Stimulated activated CD8-positive, alpha-beta memory T cell treated with anti-CD3 and anti-CD28 coated beads, Interleukin-15, amount 100 ng/mL, for 1 hour (primary cell): ENCODE data around the gene CDK11B.

Experiments used
- DNase-seq: peaks from one replicate; pipeline ENCODE4 v3.0.0-alpha.2; 2020; ENCODE audit warnings: low read depth

Gene CDK11B

DNA sequence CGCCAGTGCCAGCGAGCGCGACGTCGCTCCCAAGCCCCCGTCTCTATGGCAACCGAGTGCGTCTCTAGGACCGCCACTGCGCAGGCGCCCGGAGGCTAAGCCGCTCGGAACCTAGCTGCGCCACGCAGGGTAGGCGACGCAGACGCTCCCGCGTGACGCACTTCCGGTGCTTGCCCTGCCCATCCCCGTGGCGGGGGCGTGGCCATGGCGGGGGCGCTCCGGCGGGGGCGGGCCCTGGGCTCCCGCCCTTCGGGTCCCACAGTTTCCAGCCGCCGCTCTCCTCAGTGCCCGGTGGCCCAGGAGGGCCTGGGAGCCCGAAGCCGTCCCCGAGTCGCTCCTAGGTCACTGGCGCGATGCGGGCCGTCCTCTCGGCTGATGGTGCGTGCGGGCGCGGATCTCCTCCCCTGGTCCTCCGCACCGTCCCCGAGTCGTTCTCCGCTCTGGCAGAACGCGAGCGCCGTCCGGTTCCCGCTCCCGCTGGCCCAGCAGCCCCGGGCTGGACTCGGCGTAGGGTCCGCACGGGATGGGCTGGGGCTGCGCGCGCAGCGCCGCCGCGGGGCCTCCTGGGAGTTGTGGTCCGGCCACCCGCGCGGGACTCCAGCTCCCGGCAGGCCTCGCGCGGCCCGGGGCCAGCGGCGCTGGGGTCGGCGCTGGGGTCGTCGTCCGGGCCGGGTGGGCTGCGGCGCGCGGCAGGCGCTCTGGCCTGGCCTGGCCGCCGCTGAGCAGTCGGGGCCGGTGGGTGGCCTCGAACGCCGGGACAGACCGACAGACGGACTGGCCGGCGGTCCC is 43.4 kb downstream of the CDK11B start, which contains the start of gene MIB2:
Gene MIB2 (plus strand): TSS at position 245 of the 789 bp plus-strand sequence. CDS start 7,953 bp downstream, outside the sequence.
- peak; percentile 90 for DNase-seq

GRCh38 chr1:1614954-1615255 is 43.9 kb downstream of the CDK11B start:
- DNase-seq = no peak

DNA sequence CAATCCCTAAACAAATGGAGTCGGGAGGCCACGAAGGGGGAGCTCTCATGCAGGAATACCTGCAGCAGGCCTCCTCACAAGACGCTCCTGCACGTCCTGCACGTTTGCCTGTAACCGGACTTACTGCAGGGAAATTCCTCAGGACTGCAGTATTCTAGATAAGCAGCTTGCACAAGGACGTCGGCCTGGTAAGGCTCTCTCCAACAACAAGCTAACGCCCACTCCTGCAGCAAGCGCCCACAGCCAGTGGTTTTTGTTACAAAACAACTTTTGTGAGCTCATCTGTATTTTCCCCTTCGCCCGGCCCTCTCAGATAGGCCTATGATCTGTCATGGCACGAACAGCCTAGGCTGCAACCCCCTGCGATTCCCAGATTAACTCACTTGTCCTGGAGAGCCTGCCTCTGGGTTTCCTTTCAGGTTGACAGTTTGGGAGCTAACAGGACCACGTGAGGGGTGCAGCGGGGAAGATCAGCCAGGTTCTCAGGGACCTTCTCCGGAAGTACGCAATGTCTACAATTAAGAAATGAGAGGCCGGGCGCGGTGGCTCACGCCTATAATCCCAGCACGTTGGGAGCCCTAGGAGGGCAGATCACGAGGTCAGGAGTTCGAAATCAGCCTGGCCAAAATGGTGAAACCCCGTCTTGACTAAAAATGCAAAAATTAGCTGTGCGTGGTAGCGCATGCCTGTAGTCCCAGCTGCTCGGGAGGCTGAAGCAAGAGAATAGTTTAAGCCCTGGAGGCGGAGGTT is 44.4 kb downstream of the CDK11B start:
- no peak for DNase-seq

GRCh38 chr1:1613509-1614082 is 45.2 kb downstream of the CDK11B start:
- DNase-seq = no peak

DNA sequence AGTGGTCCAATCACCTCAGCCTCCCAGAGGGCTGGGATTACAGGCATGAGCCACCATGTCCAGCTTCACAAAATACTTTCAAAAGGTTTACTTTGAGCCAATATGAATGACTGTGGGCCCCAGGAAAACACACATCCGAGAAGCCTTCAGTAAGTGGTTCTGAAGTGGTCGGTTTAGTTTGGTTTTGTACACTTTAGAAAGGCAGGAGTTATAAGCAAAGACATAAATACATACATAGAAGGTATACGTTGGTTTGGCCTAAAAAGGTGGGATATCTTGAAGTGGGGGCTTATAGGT is 46.8 kb downstream of the CDK11B start:
- DNase-seq = no peak

GRCh38 chr1:1610796-1611195 is 48.0 kb downstream of the CDK11B start:
- no peak for DNase-seq

- DNase-seq = no peak
These were observed 48.9 kb downstream of the CDK11B start for GRCh38 chr1:1609822-1610485.

GRCh38 chr1:1606232-1606631 is 52.6 kb downstream of the CDK11B start:
- DNase-seq = no peak

DNA sequence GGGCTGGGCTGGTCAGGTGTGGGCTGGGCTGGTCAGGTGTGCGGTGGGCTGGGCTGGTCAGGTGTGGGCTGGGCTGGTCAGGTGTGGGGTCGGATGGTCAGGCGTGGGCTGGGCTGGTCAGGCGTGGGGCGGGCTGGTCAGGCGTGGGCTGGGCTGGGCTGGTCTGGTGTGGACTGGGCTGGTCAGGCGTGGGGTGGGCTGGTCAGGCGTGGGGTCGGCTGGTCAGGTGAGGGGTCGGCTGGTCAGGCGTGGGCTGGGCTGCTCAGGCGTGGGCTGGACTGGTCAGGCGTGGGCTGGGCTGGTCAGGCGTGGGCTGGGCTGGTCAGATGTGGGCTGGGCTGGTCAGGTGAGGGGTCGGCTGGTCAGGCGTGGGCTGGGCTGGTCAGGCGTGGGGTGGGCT is 53.1 kb downstream of the CDK11B start:
- no peak for DNase-seq

- DNase-seq = no peak
These were observed 53.7 kb downstream of the CDK11B start for GRCh38 chr1:1605034-1605591.

GRCh38 chr1:1604374-1605033 is 54.3 kb downstream of the CDK11B start:
- DNase-seq = no peak

GRCh38 chr1:1603671-1604373 is 55.0 kb downstream of the CDK11B start:
- DNase-seq = no peak

DNA sequence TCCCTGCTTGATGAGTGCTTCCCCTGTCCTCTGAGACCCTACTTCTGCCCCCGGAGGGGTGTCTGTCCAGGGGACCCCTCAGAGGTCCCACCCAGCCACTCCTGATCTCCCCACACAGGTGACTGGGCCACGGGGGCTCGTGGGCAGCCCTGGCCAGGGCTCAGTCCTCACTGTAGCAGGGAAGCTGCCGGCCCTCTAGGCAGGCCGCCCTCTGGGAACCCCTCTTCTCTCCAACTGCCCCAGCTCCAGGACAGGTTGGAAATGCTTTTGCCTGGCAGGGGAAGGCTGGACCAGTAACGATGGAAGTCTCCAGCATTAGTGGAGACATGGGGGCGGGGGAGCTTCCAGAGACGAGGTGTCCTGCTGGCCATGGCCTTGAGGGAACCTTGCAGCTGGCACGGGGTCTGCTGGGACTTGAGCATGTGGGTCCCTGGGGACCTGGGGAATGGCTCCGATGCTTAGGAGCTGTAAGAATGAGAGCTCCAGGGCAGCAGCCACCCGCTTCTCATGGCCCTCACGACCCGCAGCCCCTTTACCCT is 55.8 kb downstream of the CDK11B start:
- no peak for DNase-seq

GRCh38 chr1:1602304-1602967 is 56.4 kb downstream of the CDK11B start:
- DNase-seq = no peak

- no peak for DNase-seq
These were observed 57.1 kb downstream of the CDK11B start for GRCh38 chr1:1601564-1602303.

GRCh38 chr1:1600861-1601563 is 57.8 kb downstream of the CDK11B start:
- no peak for DNase-seq

- DNase-seq = no peak
These were observed 58.6 kb downstream of the CDK11B start, which contains the start of gene FNDC10 for GRCh38 chr1:1599935-1600860. FNDC10 (minus strand) TSS chr1:1600135; CDS start chr1:1600015, 120 bp downstream.
